H54 (cell line): ENCODE data around the gene SET.
"Not testable (repeated sequence)": the region's sequence is repeated elsewhere in the genome, so short reads cannot be mapped to it uniquely, and the experiment has no call there.

Experiments
- DNase-seq: peaks from one replicate; pipeline ENCODE4 v3.0.0; 2011; ENCODE audit warnings: low spot score, mixed read lengths; ENCODE audit not compliant: insufficient read length
- FAIRE-seq: peaks from 3 replicates; lab custom pipeline; 2011; peaks lifted over from hg19 to GRCh38; lab: Jason Lieb, UNC
- POLR2A ChIP-seq: IDR thresholded peaks from 2 replicates; pipeline ENCODE4 v1.6.1; 2011; ENCODE audit warnings: low read depth, mild to moderate bottlenecking, low read length

The SET gene

DNA sequence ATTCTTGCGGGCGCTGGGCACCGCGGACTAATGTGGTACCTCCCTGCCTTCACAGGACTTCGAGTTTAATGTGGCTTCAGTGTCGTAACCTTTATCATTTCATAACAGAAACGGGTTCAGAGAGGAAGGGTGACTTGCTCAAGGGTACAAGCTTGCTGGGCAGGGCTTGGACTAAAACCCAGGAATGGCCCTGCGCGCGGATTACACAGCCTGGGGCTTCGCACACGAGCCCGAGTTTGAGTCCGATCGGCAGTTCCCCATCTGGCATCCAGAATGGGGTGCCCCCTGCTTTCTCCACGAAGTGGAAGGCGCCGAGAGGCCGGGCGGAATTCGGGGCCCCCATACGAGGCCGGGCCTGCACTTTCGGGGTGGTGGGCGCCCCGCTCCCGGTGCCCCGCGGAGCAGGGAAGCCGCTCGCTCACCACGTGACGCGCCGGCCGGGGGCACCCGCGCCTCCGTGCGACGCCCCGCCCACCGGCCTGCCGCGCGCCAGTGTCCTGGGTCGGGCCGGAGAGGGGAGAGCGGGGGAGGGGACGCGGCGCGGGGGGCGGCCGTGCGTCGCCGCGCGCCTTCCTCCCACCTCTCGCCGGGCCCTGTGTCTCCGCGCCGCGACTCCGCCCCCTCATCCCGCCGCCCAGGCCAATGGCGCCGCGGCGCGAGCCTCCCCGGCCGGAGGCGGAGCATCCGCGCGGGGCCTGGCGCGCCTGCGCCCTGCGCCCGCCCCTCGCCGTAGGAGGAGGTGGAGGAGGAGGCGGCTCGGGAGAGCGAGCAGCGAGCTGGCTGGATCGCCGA is at the start of gene SET:
SET (plus strand) TSS at position 722 of the 792 bp plus-strand sequence. CDS start 361 bp downstream, outside the sequence.
- no peak for FAIRE-seq
- TF ChIP-seq POLR2A: peak; percentile 91

DNA sequence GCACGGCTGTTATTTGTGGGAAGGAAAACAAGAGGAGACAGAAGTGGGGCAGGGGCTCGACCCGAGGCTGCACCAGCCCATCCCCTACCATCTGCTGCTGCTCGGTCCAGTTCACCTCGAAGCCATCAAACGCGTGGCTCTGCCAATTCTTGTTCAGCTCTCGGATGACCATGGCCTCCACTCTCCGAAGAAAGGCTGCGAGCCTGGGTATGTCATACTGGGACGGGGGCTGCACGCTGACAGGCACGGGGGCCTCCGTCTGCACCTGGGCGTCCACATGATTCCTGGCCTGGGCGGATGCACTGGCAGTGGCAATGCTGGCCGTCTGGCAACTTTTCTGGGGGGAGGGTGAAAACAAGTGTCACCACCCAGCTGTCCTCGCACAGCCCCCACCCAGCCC is 48.4 kb upstream of the SET start:
- TF ChIP-seq POLR2A: no peak
- DNase-seq (no peak), FAIRE-seq (no peak)

More for the DNA sequence above, at the start of gene SET:
- DNase-seq: peak; percentile 100

GRCh38 chr9:128642675-128643245 is 46.3 kb upstream of the SET start:
- FAIRE-seq (no peak), DNase-seq (no peak)
- TF ChIP-seq POLR2A: no peak

- DNase-seq (no peak), FAIRE-seq (no peak)
- no peak for TF ChIP-seq POLR2A
Measured at GRCh38 chr9:128643519-128644300, 45.3 kb upstream of the SET start.

DNA sequence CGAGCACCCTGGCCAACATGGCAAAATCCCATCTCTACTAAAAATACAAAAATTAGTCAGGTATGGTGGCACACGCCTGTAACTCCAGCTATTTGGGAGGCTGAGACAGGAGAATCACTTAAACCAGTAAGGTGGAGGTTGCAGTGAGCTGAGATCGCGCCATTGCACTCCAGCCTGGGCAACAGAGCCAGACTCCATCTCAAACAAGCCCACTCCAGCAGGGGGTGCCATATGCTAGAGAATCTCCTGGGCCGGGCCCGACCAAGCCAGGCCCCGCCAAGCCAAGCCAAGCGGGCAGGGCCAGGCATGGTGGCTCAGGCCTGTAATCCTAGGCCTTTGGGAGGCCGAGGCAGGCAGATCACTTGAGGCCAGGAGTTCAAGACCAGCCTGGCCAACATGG is 40.8 kb upstream of the SET start:
- DNase-seq, FAIRE-seq: not testable (repeated sequence)

GRCh38 chr9:128651798-128652197 is 37.2 kb upstream of the SET start:
- FAIRE-seq (no peak), DNase-seq (no peak)
- no peak for TF ChIP-seq POLR2A

GRCh38 chr9:128653908-128654307 is 35.1 kb upstream of the SET start:
- DNase-seq (no peak), FAIRE-seq (no peak)
- TF ChIP-seq POLR2A: no peak

DNA sequence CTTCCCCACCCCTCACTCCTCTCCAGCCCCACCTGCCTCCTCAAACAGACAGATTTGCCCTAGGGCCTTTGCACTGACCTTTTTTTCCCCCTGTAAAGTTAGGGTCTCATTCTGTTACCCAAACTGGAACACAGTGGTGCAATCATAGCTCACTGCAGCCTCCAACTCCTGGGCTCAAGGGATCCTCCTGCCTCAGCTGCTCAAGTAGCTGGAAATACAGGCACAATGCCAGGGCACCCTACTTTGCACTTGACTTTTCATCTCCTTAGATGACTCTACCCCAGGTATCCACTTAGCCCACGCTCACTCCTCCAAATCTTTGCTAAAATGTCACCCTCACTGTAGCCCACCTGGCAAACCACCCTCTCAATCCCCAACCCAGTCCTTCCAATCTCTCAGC is 34.5 kb upstream of the SET start:
- no peak for DNase-seq
- no peak for TF ChIP-seq POLR2A
- FAIRE-seq: no peak

DNA sequence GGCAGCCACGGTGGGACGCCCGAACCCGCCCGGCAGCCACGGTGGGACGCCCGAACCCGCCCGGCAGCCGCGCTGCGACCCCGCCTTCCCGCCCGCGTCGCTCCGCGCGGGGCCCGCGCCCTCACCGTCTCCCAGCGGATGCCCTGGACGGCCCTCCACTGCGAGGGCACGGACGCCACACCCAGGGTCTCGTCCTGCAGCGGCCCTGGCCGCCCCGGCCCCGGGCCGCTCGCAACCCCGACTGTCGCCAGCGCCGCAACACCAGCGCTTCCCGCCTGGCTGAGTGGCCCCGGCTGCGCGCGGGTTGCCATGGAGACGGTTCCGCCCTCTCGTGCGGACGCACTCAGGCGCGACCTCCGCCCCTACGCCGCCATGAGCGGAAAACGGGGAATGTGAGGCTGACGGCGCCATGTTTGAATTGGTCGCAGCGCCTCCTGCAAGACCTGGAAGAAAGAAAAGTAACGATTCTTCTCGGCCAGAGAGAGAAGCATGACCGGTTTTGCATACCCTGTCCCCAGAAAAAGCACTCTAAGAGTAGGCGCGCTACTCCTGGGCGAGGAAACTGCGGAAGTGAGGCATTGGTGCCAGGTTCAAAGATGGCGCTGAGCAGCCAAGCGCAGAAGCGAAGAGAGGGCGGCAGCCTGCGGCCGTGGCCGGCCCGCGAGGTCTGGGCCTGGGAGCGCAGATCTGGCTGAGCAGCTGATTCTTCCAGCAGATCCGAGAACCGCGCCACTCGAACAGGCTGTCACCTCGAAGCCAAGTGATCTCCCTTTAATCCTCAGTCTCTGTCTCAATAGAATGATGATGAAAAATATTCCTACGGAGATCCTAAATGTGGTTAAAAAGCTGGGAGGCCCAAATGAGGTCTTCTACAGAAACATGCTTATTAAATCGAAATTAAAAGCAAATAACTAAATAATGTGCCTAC is 32.3 kb upstream of the SET start, which contains the start of gene DYNC2I2:
DYNC2I2 (minus strand) TSS at position 432 of the 928 bp plus-strand sequence; CDS start at position 311, 121 bp downstream.
- peak; percentile 99 for DNase-seq
- FAIRE-seq: no peak
- TF ChIP-seq POLR2A: peak; percentile 95

DNA sequence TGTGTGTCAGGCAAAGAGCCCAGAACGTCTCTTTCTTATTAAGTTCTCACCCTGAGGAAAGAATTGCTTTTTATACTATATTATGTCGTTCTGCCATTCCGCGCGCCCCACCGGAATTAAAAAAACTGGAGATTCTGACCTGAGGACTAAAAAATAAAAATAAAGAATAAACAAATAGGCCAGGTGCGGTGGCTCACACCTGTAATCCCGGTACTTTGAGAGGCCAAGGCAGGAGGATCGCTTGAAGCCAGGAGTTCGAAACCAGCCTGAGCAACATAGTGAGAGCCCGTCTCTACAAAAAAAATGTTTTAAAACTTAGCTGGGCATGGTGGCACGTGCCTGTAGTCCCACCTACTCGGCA is 31.7 kb upstream of the SET start:
- no peak for TF ChIP-seq POLR2A
- no peak for DNase-seq
- no peak for FAIRE-seq

- no peak for TF ChIP-seq POLR2A
- DNase-seq (no peak), FAIRE-seq (no peak)
Measured at GRCh38 chr9:128657796-128658195, 31.2 kb upstream of the SET start.

DNA sequence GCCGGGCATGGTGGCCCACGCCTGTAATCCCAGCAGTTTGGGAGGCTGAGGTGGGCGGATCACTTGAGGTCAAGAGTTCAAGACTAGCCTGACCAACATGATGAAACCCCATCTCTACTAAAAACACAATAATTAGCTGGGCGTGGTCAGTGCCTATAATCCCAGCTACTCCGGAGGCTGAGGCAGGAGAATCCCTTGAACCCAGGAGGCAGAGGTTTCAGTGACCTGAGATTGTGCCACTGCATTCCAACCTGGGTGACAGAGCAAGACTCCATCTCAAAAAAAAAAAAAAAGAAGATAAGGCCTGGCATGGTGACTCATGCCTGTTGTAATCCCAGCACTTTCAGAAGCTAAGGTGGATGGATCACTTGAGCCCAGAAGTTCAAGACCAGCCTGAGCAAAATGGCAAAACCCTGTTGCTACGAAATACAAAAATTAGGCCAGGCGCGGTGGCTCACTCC is 22.5 kb upstream of the SET start:
- FAIRE-seq, DNase-seq: not testable (repeated sequence)

GRCh38 chr9:128669786-128670185 is 19.2 kb upstream of the SET start:
- no peak for DNase-seq
- TF ChIP-seq POLR2A: no peak
- FAIRE-seq: no peak
